Putamen (tissue), 1 donor: ENCODE results near the gene PTGES3.
"Not testable (repeated sequence)": the region's sequence is repeated elsewhere in the genome, so short reads cannot be mapped to it uniquely, and the experiment has no call there.

Experiments
- DNase-seq: peaks from one replicate; pipeline ENCODE4 v3.0.0-alpha.2; 2016; ENCODE audit warnings: low spot score

PTGES3 gene

GRCh38 chr12:56709759-56710376, 21.8 kb upstream of the PTGES3 start:
- DNase-seq = no peak

- DNase-seq = not testable (repeated sequence)
Observed at GRCh38 chr12:56704522-56704921, 16.4 kb upstream of the PTGES3 start.

GRCh38 chr12:56699020-56699661, 11.1 kb upstream of the PTGES3 start:
- no peak for DNase-seq

- no peak for DNase-seq
Observed at GRCh38 chr12:56695327-56696101, 7.4 kb upstream of the PTGES3 start.

- no peak for DNase-seq
Observed at GRCh38 chr12:56694161-56694560, 6.1 kb upstream of the PTGES3 start.

- DNase-seq = no peak
Observed at GRCh38 chr12:56688846-56689109, 694 bp upstream of the PTGES3 start.

- DNase-seq = peak; percentile 70
Observed at GRCh38 chr12:56687223-56688128, 608 bp downstream of the PTGES3 start.

- DNase-seq = no peak
Observed at GRCh38 chr12:56684745-56685359, 3.2 kb downstream of the PTGES3 start.

GRCh38 chr12:56682323-56682722, 5.8 kb downstream of the PTGES3 start:
- no peak for DNase-seq

GRCh38 chr12:56679883-56680575, 8.1 kb downstream of the PTGES3 start:
- no peak for DNase-seq

GRCh38 chr12:56678852-56679251, 9.2 kb downstream of the PTGES3 start:
- no peak for DNase-seq

GRCh38 chr12:56677680-56678079, 10.4 kb downstream of the PTGES3 start:
- DNase-seq = no peak

- DNase-seq = no peak
Observed at GRCh38 chr12:56676851-56677580, 11.1 kb downstream of the PTGES3 start.

- no peak for DNase-seq
Observed at GRCh38 chr12:56671608-56672007, 16.5 kb downstream of the PTGES3 start.

- DNase-seq = no peak
Observed at GRCh38 chr12:56670836-56671235, 17.2 kb downstream of the PTGES3 start.

- DNase-seq = no peak
Observed at GRCh38 chr12:56668197-56668457, 20.0 kb downstream of the PTGES3 start.

GRCh38 chr12:56661979-56662638, 26.0 kb downstream of the PTGES3 start:
- DNase-seq = no peak

GRCh38 chr12:56661560-56661959, 26.5 kb downstream of the PTGES3 start:
- DNase-seq = no peak

GRCh38 chr12:56658921-56659320, 29.2 kb downstream of the PTGES3 start:
- no peak for DNase-seq
